GM21390 (cell line): ENCODE results near the gene SOX6.

Experiments
- ATAC-seq: cut with Tn5 transposase; IDR thresholded peaks from one replicate; pipeline ENCODE4 v1.9.1; 2021; ENCODE audit not compliant: unreplicated experiment

Gene SOX6

GRCh38 chr11:15969701-15970329, 386.5 kb downstream of the SOX6 start:
- no peak for ATAC-seq

- ATAC-seq: peak; percentile 71
These were observed 387.1 kb downstream of the SOX6 start for GRCh38 chr11:15969281-15969680.

GRCh38 chr11:15968461-15969130, 387.8 kb downstream of the SOX6 start:
- no peak for ATAC-seq

- ATAC-seq: no peak
These were observed 388.4 kb downstream of the SOX6 start for GRCh38 chr11:15967966-15968365.

GRCh38 chr11:15967166-15967565, 389.2 kb downstream of the SOX6 start:
- no peak for ATAC-seq

- ATAC-seq: no peak
These were observed 390.6 kb downstream of the SOX6 start for GRCh38 chr11:15965562-15966250.

GRCh38 chr11:15963266-15963665, 393.1 kb downstream of the SOX6 start:
- ATAC-seq: no peak

GRCh38 chr11:15958910-15959309, 397.4 kb downstream of the SOX6 start:
- ATAC-seq: no peak

- no peak for ATAC-seq
These were observed 399.1 kb downstream of the SOX6 start for GRCh38 chr11:15957234-15957633.

- ATAC-seq: no peak
These were observed 400.0 kb downstream of the SOX6 start for GRCh38 chr11:15956302-15956701.

- no peak for ATAC-seq
These were observed 400.8 kb downstream of the SOX6 start for GRCh38 chr11:15955595-15955994.

- no peak for ATAC-seq
These were observed 408.4 kb downstream of the SOX6 start for GRCh38 chr11:15947681-15948648.

GRCh38 chr11:15945726-15946125, 410.6 kb downstream of the SOX6 start:
- no peak for ATAC-seq

- no peak for ATAC-seq
These were observed 411.9 kb downstream of the SOX6 start for GRCh38 chr11:15944460-15944859.

- no peak for ATAC-seq
These were observed 412.7 kb downstream of the SOX6 start for GRCh38 chr11:15943418-15944197.

- no peak for ATAC-seq
These were observed 413.4 kb downstream of the SOX6 start for GRCh38 chr11:15942936-15943335.

GRCh38 chr11:15942126-15942525, 414.2 kb downstream of the SOX6 start:
- ATAC-seq: no peak

- ATAC-seq: no peak
These were observed 415.1 kb downstream of the SOX6 start for GRCh38 chr11:15941206-15941770.

- ATAC-seq: no peak
These were observed 415.7 kb downstream of the SOX6 start for GRCh38 chr11:15940462-15941205.
